ENCODE data around the gene SPEG. TPM values are rescaled to one million over a fixed set of nuclear protein-coding genes. Genes with fewer than 3 reads are reported as not detected.

The SPEG gene
- total RNA-seq, 1 donor from 2014 or later: 0.09 TPM

- H3K36me3 Mint-ChIP-seq (ENCODE audit: low read depth): peaks cover 20% of the 10 kb centered on the region
Measured at GRCh38 chr2:219509780-219510511, 75.3 kb downstream of the SPEG start.

DNA sequence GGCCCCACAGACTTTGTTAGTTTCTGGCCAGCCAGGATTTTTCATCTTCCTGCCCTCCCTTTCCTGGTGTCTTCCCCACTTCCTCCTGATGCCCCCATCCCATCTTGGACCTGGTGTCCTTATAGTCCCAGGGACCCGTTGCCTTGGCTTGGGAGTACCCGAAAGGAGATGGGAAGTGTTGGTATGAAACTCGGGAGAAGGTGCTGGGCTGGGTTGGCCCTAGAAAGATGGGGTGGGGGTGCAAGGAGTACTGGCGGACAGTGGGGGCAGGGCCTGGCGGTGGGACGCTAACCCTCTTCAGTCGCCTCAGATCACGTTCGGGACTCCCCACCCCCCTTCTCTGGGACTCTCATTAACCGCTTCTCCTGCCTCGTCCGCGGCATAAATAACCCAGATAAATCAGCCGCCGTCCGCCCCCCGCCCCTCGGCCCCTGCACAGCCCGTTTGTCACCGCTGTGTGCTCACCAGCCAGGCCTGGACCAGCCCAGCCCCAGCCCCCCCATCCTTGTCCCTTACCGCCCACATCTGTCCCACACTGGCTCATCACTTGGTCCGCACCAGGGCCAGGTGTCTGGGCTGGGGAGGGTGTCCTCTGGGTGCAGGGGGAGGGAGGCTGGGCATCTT is 76.0 kb downstream of the SPEG start:
- peaks cover 13% of the 10 kb centered on the region for H3K36me3 Mint-ChIP-seq (ENCODE audit: low read depth)
- POLR2A ChIA-PET: no interaction called here
- TF ChIP-seq, protein P1, sequence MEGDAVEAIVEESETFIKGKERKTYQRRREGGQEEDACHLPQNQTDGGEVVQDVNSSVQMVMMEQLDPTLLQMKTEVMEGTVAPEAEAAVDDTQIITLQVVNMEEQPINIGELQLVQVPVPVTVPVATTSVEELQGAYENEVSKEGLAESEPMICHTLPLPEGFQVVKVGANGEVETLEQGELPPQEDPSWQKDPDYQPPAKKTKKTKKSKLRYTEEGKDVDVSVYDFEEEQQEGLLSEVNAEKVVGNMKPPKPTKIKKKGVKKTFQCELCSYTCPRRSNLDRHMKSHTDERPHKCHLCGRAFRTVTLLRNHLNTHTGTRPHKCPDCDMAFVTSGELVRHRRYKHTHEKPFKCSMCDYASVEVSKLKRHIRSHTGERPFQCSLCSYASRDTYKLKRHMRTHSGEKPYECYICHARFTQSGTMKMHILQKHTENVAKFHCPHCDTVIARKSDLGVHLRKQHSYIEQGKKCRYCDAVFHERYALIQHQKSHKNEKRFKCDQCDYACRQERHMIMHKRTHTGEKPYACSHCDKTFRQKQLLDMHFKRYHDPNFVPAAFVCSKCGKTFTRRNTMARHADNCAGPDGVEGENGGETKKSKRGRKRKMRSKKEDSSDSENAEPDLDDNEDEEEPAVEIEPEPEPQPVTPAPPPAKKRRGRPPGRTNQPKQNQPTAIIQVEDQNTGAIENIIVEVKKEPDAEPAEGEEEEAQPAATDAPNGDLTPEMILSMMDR (IDR thresholded peaks at IDR 0.05): no peak

More at GRCh38 chr2:219509780-219510511, 75.3 kb downstream of the SPEG start:
- Mint-ChIP-seq H3K9me3 (no peaks in the 10 kb centered on the region), H3K27ac (no peak overlapping the region), H3K4me1 (peaks cover 22% of the 10 kb centered on the region), H3K4me3 (peak overlapping the region; percentile 38), H3K27me3 (peaks cover 49% of the 10 kb centered on the region)
- TF ChIP-seq, protein P1 (IDR thresholded peaks at IDR 0.05): no peak
- ATAC-seq (ENCODE audit: low read depth) (peak; percentile 76), DNase-seq (peak; percentile 37)
- CTCF ChIA-PET: interaction anchor here (0.7 to 3.4 kb wide), 7 partner anchors 10 to 179 kb away, joined by 3 to 16 read pairs (median 4); partner anchors contain the start of genes CHPF, GMPPA and TMEM198
- POLR2A ChIA-PET: interaction anchor here (1.9 kb wide), 1 partner anchor 11 kb away, joined by 7 read pairs; the partner anchor contains the start of gene GMPPA
- intact Hi-C loops (cut with micrococcal nuclease): loop anchor here (1.0 to 2.0 kb wide), 3 partner anchors 12 to 31 kb away; partner anchors contain the start of gene GMPPA

DNA sequence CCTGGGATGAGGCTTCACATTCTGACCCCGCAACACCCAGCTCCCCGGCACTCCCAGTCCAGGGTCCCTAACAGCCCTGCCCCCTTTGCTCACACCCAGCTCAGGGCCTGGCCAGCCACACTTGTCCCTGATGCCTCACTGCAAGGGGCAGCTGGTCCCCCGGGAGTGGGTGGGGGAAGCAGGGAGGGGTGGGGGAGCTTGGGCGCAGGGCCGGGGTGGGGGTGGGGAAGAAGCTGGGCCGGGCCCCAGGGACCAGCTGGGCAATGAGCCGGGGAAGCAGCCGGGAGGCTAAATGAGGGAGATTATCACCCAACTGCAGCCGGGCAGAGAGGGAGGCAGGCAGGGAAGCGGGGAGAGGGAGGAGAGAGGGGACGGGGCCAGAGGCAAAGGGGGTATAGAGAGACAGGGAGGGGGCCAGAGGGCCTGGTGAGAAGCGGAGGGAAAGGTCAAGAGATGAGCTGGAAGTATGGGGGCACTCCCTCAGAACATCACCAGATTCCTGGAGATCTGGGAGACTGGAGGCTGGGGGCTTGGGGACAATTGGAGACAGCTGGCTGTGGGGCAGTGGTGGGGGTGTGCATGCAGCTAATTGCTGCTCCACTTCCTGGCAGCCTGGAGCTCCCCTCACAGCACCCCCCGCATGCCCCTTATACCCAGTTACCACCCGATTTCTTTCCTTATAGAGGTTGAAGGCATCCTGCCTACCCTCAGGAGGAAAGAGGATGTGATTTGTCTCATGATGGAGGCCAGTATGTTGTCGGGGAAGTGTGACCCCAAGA is 77.1 kb downstream of the SPEG start:
- Mint-ChIP-seq H3K36me3 (ENCODE audit: low read depth) (peaks cover 4% of the 10 kb centered on the region), H3K27me3 (peaks cover 65% of the 10 kb centered on the region), H3K27ac (no peak overlapping the region), H3K9me3 (no peaks in the 10 kb centered on the region), H3K4me3 (no peak overlapping the region), H3K4me1 (peaks cover 22% of the 10 kb centered on the region)
- intact Hi-C loops (cut with micrococcal nuclease): no loop called here
- TF ChIP-seq, protein P1 (IDR thresholded peaks at IDR 0.05): no peak
- ATAC-seq (ENCODE audit: low read depth) (no peak), DNase-seq (no peak)
- POLR2A ChIA-PET: interaction anchor here (0.6 kb wide), 1 partner anchor 31 kb away, joined by 6 read pairs; no protein-coding TSS in a partner anchor
- CTCF ChIA-PET: interaction anchor here (0.8 to 1.0 kb wide), 2 partner anchors 18 to 49 kb away, joined by 3 to 5 read pairs; no protein-coding TSS in a partner anchor

More for the DNA sequence above, 76.0 kb downstream of the SPEG start:
- H3K4me3 Mint-ChIP-seq: peak overlapping the region; percentile 38
- H3K27ac Mint-ChIP-seq: no peak overlapping the region
- peaks cover 22% of the 10 kb centered on the region for H3K4me1 Mint-ChIP-seq
- H3K27me3 Mint-ChIP-seq: peaks cover 56% of the 10 kb centered on the region
- ATAC-seq (ENCODE audit: low read depth) (no peak), DNase-seq (no peak)
- CTCF ChIA-PET: interaction anchor here (1.1 to 3.4 kb wide), 5 partner anchors 12 to 179 kb away, joined by 3 to 16 read pairs (median 5); partner anchors contain the start of genes CHPF, GMPPA and TMEM198
- H3K9me3 Mint-ChIP-seq: no peaks in the 10 kb centered on the region
- intact Hi-C loops (cut with micrococcal nuclease): loop anchor here (1.0 kb wide), 1 partner anchor 12 kb away; the partner anchor contains the start of gene GMPPA

DNA sequence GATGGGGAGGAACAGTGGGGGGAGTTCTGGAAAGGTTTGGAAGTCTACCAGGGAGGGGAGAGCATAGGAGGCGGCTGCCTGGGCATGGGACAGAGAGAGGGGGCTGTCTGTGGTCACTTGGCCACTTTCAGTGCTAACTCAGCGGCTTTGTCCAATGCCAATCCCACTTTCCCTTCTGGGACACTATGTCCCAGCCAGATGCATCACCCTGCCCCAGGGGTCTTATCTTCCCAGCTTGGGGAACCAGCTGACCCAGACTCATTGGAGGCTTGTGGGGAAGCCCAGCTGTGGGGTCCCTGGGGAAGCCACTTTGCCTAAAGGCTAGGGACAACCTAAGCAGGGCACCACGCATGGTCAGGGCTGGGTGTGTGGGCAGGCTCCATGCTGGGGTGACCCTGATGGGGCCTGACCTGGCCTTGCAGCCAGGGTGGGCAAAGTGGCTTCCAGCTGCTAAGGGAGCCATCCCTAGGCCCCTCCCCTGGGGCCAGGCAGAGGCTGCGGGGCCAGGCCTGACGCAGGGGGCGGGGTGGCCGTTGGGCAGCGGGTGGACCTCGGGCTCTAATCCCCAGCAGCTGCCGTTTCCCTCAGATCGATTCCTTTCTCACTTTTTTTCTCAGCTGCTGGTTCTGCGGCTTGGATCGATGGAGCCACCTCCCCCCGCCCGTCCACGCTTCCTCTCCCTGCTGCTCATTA is 78.0 kb downstream of the SPEG start:
- no peaks in the 10 kb centered on the region for H3K36me3 Mint-ChIP-seq (ENCODE audit: low read depth)
- no peaks in the 10 kb centered on the region for H3K9me3 Mint-ChIP-seq

More for the DNA sequence above, 78.0 kb downstream of the SPEG start:
- ChIA-PET CTCF (interaction anchor here (2.0 kb wide), 1 partner anchor 17 kb away, joined by 5 read pairs; no protein-coding TSS in a partner anchor), POLR2A (no interaction called here)
- ATAC-seq (ENCODE audit: low read depth): no peak
- Mint-ChIP-seq H3K4me1 (peaks cover 22% of the 10 kb centered on the region), H3K4me3 (no peak overlapping the region), H3K27ac (no peak overlapping the region), H3K27me3 (peaks cover 74% of the 10 kb centered on the region)
- TF ChIP-seq, protein P1 (IDR thresholded peaks at IDR 0.05): no peak
- intact Hi-C loops (cut with micrococcal nuclease): no loop called here
- no peak for DNase-seq
